Fibroblast of the aortic adventitia (primary cell): ENCODE data around the gene ZBP1. TPM values are rescaled to one million over a fixed set of nuclear protein-coding genes. Genes with fewer than 3 reads are reported as not detected.

Source experiments
- DNase-seq: peaks from one replicate; pipeline ENCODE4 v3.0.0-alpha.2; 2010; ENCODE audit warnings: low read depth
- H3K4me3 ChIP-seq: 2 replicates; pipeline ENCODE4 v1.5.1; 2011; ENCODE audit warnings: low read depth, mild to moderate bottlenecking, control low read depth, low read length, moderate library complexity
- total RNA-seq: library from RNA; depleted of rRNA; stranded (reverse); fragments of >200 nt; gene quantifications from 2 replicates; pipeline ENCODE4 v1.2.3, GENCODE V29; 2012; ENCODE audit warnings: low replicate concordance
- TF ChIP-seq, protein P1 (sequence below): IDR thresholded peaks from 2 replicates; pipeline ENCODE4 v1.5.1; 2011; ENCODE audit warnings: mild to moderate bottlenecking, low read length, control low read depth, inconsistent platforms; ENCODE audit not compliant: insufficient read depth

ZBP1 gene
- total RNA-seq, 1 donor: not detected

DNA sequence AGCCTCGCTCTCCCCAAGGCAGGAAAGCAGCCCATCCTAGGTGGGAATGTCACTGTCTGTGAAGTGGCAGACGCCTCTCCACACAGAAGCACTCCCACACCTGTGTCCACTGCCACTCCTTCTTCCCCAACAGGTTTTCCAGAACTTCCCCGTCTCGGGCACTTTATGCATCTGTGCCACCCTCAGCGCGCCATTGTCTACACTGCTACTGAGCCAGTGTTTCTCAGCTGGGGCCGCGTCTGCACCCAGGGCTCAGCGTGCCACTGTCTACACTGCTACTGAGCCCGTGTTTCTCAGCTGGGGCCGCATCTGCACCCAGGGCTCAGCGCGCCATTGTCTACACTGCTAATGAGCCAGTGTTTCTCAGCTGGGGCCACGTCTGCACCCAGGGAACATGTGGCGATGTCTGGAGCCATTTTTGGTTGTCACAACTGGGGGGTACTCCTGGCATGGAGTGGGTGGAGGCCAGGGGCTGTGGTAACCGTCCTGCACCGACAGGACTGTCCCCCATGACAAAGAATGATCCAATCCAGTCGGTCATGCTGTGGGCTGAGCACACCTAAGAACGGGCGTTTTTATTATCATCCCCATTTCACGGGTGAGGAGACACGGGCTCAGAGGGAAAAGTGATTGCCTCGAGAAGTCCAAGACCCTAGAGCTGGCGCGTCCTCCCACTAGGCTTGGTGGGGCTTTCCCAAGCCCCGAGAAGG lies 41.7 kb upstream of the ZBP1 start:
- TF ChIP-seq, protein P1, sequence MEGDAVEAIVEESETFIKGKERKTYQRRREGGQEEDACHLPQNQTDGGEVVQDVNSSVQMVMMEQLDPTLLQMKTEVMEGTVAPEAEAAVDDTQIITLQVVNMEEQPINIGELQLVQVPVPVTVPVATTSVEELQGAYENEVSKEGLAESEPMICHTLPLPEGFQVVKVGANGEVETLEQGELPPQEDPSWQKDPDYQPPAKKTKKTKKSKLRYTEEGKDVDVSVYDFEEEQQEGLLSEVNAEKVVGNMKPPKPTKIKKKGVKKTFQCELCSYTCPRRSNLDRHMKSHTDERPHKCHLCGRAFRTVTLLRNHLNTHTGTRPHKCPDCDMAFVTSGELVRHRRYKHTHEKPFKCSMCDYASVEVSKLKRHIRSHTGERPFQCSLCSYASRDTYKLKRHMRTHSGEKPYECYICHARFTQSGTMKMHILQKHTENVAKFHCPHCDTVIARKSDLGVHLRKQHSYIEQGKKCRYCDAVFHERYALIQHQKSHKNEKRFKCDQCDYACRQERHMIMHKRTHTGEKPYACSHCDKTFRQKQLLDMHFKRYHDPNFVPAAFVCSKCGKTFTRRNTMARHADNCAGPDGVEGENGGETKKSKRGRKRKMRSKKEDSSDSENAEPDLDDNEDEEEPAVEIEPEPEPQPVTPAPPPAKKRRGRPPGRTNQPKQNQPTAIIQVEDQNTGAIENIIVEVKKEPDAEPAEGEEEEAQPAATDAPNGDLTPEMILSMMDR: no peak
- H3K4me3 ChIP-seq: no peak overlapping the region
- DNase-seq: no peak

DNA sequence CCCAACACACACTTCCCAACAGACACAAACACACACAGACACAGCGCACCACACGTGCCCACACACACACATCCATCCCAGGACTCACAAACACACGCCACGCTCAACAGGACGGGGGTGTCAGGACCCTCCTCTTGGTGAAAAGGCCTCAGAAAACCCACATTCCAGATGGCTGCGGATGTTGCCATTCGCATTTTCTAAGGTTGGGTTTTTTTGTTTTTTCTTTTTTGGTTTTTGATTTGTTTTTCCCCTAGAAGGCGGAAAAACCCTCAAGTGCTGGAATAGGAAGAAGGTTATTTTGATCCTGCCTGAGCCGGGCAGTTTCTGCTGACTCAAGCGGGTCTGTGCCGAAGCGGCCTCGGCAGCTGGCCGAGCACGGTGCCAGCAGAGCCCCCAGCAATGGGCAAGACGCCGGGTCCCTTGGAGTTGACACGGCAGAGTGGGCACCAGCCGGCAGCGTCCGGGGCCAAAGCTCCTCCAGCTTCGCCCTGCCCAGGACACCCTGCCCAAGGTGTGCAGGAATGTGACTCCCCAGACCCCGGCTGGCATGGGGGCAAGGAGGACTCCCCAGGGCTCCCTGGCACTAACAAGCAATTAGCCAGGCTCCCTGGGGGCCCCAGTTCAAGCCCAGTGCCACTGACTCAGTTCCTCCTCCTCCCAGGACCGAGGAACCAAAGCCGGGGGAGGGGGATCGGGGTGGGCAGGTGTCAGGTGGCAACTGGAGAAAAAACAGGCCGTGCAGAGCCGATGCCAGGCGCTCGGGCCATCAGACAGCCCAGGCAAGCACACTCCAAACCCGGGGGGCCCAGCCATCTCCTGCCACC lies 40.9 kb upstream of the ZBP1 start:
- TF ChIP-seq, protein P1: no peak
- DNase-seq: no peak
- H3K4me3 ChIP-seq: no peak overlapping the region

DNA sequence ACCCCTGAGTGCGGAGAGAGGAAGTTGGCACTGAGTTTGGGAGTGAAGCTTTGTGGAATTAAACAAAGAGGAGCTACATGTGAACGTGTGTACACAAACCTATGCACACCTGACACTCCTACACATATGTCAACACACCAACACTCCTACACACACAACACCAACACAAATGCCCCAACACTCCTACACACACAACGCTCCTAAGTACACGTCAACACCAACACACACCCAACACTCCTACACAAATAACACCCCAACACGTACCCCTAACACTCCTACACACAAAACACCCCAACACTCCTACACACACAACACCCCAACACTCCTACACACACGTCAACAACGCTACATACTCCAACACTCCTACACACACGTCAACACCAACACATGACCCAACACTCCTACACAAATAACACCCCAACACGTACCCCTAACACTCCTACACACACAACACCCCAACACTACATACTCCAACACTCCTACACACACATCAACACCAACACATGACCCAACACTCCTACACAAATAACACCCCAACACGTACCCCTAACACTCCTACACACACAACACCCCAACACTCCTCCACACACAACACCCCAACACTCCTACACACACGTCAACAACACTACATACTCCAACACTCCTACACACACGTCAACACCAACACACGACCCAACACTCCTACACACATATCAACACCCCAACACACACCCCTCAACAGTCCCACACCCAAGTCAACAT lies 40.1 kb upstream of the ZBP1 start:
- TF ChIP-seq, protein P1: no peak
- no peak overlapping the region for H3K4me3 ChIP-seq
- no peak for DNase-seq

DNA sequence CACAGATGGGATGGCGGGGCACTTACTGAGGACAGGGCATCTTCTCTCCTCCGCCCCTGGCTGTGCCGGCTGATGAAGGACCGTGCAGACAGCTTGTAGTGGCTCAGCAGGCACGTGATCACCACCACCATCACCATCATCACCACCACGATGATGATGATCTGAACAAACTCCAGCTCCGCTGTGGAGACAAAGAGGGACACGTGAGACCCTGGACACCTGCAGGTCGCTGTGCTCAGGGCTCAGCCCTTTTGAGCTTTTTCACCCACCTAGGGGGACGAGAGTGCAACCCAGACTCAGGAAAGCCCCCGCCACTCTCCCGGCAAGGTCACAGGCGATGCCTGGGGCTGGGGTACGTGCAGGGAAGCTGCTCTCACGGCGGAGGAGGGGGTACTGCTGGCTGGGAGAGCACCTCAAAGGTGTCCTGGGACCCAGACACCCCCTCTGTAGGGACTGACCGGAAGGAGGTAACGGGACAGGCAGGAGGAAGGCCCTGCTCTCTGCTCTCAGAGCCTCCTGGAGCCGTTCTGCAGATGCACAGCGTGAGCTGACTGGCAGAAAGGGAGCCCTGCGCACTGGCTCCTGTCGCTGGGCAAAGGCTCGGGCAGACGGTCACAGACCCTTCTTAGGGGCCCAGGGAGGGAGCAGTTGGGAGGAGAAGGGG lies 39.4 kb upstream of the ZBP1 start:
- no peak for DNase-seq
- TF ChIP-seq, protein P1: no peak
- H3K4me3 ChIP-seq: no peak overlapping the region

DNA sequence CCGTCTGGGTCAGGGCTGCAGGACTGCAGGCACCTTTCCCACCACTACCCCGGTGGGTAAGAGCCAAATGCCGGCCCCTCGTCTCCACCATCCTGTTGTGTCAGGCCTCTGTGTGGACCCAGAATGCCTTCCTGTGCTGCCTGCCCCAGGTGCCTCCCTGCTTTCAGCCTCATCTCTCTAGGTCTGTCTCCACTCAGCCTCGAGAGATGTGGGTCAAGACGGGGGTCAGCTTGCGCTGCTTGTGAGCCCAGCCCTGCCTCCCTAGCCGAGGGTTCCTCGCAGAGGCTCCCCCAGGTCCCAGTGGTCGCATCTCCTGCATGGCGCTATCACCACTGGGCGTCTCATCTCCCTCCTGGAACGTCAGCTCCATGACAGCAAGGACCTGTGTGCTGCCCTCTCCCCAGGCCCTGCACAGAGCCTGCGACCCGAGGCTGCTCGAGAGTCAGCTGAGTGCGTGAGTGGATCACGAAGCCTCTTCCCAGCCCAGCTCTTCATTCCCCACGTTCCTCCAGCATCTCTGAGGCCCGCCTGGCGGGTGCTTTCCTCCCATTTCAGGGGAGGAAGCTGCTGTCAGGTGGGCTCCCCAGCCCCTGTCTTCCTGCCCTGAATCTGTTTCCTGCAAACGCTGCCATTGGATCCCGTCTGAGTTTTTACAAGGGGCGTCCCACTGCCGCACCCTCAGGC lies 38.7 kb upstream of the ZBP1 start:
- no peak overlapping the region for H3K4me3 ChIP-seq
- TF ChIP-seq, protein P1: no peak
- no peak for DNase-seq

DNA sequence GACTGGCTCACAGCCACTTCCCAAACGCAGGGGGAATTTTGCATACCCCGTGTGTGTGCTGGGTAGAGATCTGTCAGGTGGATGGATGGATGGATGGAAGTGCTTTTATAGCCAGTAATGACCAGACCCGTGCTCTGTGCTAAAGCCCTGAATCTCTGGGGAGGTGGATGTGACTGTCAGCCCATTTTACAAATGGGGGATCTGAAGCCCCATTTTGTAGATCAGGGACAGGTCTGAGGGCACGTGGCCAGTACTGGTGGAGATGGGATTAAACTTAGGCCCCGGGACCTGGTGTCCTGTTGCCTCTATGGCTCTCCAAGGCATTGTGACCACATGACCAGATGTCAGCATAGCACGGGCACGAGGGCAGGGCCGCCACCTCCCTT lies 38.2 kb upstream of the ZBP1 start:
- no peak overlapping the region for H3K4me3 ChIP-seq
- TF ChIP-seq, protein P1: no peak
- no peak for DNase-seq
